GM18909 (cell line): ENCODE results near the gene WNK2.
"Not testable (repeated sequence)": the region's sequence is repeated elsewhere in the genome, so short reads cannot be mapped to it uniquely, and the experiment has no call there.

ENCODE experiments used
- ATAC-seq: cut with Tn5 transposase; IDR thresholded peaks from one replicate; pipeline ENCODE4 v1.9.1; 2021; ENCODE audit warnings: mild to moderate bottlenecking; ENCODE audit not compliant: unreplicated experiment, poor library complexity

WNK2 gene

GRCh38 chr9:93346231-93347112, 162.5 kb downstream of the WNK2 start:
- ATAC-seq: no peak

- ATAC-seq: not testable (repeated sequence)
Observed at GRCh38 chr9:93347371-93347975, 163.5 kb downstream of the WNK2 start.

- ATAC-seq: not testable (repeated sequence)
Observed at GRCh38 chr9:93353413-93354310, 169.7 kb downstream of the WNK2 start.

- no peak for ATAC-seq
Observed at GRCh38 chr9:93354451-93354850, 170.5 kb downstream of the WNK2 start.

GRCh38 chr9:93355827-93356226, 171.9 kb downstream of the WNK2 start:
- no peak for ATAC-seq

- ATAC-seq: no peak
Observed at GRCh38 chr9:93357649-93358048, 173.7 kb downstream of the WNK2 start.

GRCh38 chr9:93359907-93360306, 176.0 kb downstream of the WNK2 start:
- not testable (repeated sequence) for ATAC-seq

- ATAC-seq: no peak
Observed at GRCh38 chr9:93361995-93362394, 178.1 kb downstream of the WNK2 start.

GRCh38 chr9:93364734-93365426, 180.9 kb downstream of the WNK2 start:
- ATAC-seq: no peak

GRCh38 chr9:93365427-93366118, 181.6 kb downstream of the WNK2 start:
- ATAC-seq: no peak

- no peak for ATAC-seq
Observed at GRCh38 chr9:93366119-93366447, 182.1 kb downstream of the WNK2 start.

- not testable (repeated sequence) for ATAC-seq
Observed at GRCh38 chr9:93366486-93366885, 182.5 kb downstream of the WNK2 start.

- no peak for ATAC-seq
Observed at GRCh38 chr9:93368437-93368836, 184.5 kb downstream of the WNK2 start.

GRCh38 chr9:93369686-93370085, 185.7 kb downstream of the WNK2 start:
- no peak for ATAC-seq
